GM23338 (cell line): ENCODE results near the gene POLK. TPM values are rescaled to one million over a fixed set of nuclear protein-coding genes. Genes with fewer than 3 reads are reported as not detected.

Experiments used
- ATAC-seq: fragments of 200-7000 bp; cut with Tn5 transposase; 3 replicates; pipeline ENCODE4 v1.9.1; 2020
- DNase-seq: peaks from one replicate; pipeline ENCODE4 v3.0.0-alpha.2; 2015; ENCODE audit warnings: low spot score
- H2AFZ ChIP-seq: fragments of 200-600 bp; sonication (generic); 2 replicates; pipeline ENCODE4 v1.8.0; 2016; ENCODE audit warnings: antibody characterized with exemption, mild to moderate bottlenecking, moderate library complexity
- H3F3A ChIP-seq: fragments of 200-600 bp; sonication (generic); replicated peaks from 2 replicates; pipeline ENCODE4 v1.8.0; 2017; ENCODE audit warnings: antibody characterized with exemption, mixed run types, low read depth
- H3K27ac ChIP-seq: fragments of 200-600 bp; sonication (generic); 2 replicates; pipeline ENCODE4 v1.6.1; 2016; ENCODE audit warnings: low read depth
- H3K27me3 ChIP-seq: fragments of 200-600 bp; sonication (generic); 2 replicates; pipeline ENCODE4 v1.8.0; 2016; ENCODE audit warnings: mild to moderate bottlenecking, mixed run types, moderate library complexity; ENCODE audit not compliant: insufficient read depth
- H3K36me3 ChIP-seq: fragments of 200-600 bp; sonication (generic); 2 replicates; pipeline ENCODE4 v1.8.0; 2016; ENCODE audit warnings: mild to moderate bottlenecking; ENCODE audit not compliant: insufficient read depth
- H3K4me1 ChIP-seq: fragments of 200-600 bp; sonication (generic); 2 replicates; pipeline ENCODE4 v1.8.0; 2016; ENCODE audit warnings: mild to moderate bottlenecking, moderate library complexity; ENCODE audit not compliant: insufficient read depth
- H3K4me2 ChIP-seq: fragments of 200-600 bp; sonication (generic); 2 replicates; pipeline ENCODE4 v1.7.1; 2017; ENCODE audit warnings: mixed run types
- H3K4me3 ChIP-seq: fragments of 200-600 bp; sonication (generic); 2 replicates; pipeline ENCODE4 v1.6.1; 2016; ENCODE audit warnings: mixed run types
- H3K79me2 ChIP-seq: fragments of 200-600 bp; sonication (generic); replicated peaks from 2 replicates; pipeline ENCODE4 v1.8.0; 2017; ENCODE audit warnings: mild to moderate bottlenecking; ENCODE audit not compliant: insufficient read depth
- H3K9me2 ChIP-seq: fragments of 200-600 bp; sonication (generic); 2 replicates; pipeline ENCODE4 v1.8.0; 2017; ENCODE audit not compliant: insufficient read depth
- H4K20me1 ChIP-seq: fragments of 200-600 bp; sonication (generic); replicated peaks from 2 replicates; pipeline ENCODE4 v1.8.0; 2017; ENCODE audit warnings: mild to moderate bottlenecking; ENCODE audit not compliant: insufficient read depth
- H3K27ac Mint-ChIP-seq: 2 replicates; pipeline ENCODE4 v1.8.0; 2020; ENCODE audit warnings: inconsistent platforms, mild to moderate bottlenecking, moderate library complexity, mixed read lengths
- H3K27me3 Mint-ChIP-seq: 3 replicates; pipeline ENCODE4 v1.8.0; 2022; ENCODE audit warnings: low read depth, mild to moderate bottlenecking, moderate library complexity, mixed read lengths, inconsistent platforms; ENCODE audit not compliant: insufficient read depth, poor library complexity
- H3K36me3 Mint-ChIP-seq: 3 replicates; pipeline ENCODE4 v1.8.0; 2021; ENCODE audit warnings: low read depth, mild to moderate bottlenecking, inconsistent platforms, moderate library complexity, mixed read lengths
- H3K4me1 Mint-ChIP-seq: 3 replicates; pipeline ENCODE4 v1.8.0; 2020; ENCODE audit warnings: mild to moderate bottlenecking, inconsistent platforms, mixed read lengths
- H3K4me3 Mint-ChIP-seq: 3 replicates; pipeline ENCODE4 v1.8.0; 2021; ENCODE audit warnings: moderate library complexity, mild to moderate bottlenecking, inconsistent platforms, mixed read lengths
- H3K9me3 Mint-ChIP-seq: 3 replicates; pipeline ENCODE4 v1.8.0; 2020; ENCODE audit warnings: moderate library complexity, mild to moderate bottlenecking, inconsistent platforms, mixed read lengths
- CREB1 ChIP-seq: fragments of 250-450 bp; sonication (Bioruptor Pico); IDR thresholded peaks from 2 replicates; pipeline ENCODE4 v1.5.0; 2020; ENCODE audit warnings: low read depth, mild to moderate bottlenecking, moderate library complexity
- CTCF ChIP-seq, 2 experiments: fragments of 200-600 bp in 1 of 2; sonication (generic) in 1 of 2; conservative IDR thresholded peaks; 2 replicates each; pipeline versions ENCODE4 v1.5.1 to v1.6.1; 2016 to 2017; ENCODE audit warnings: antibody characterized with exemption in 2 of 2, low read depth in 2 of 2, mild to moderate bottlenecking in 2 of 2, moderate library complexity in 1 of 2
- EZH2 ChIP-seq: fragments of 200-600 bp; sonication (generic); IDR thresholded peaks from one replicate; pipeline ENCODE4 v1.8.0; 2017; ENCODE audit warnings: antibody characterized with exemption, mild to moderate bottlenecking, low read depth; ENCODE audit not compliant: unreplicated experiment
- EZH2phosphoT487 ChIP-seq: fragments of 200-600 bp; sonication (generic); IDR thresholded peaks from one replicate; pipeline ENCODE4 v1.8.1; 2018; ENCODE audit warnings: antibody characterized with exemption; ENCODE audit not compliant: unreplicated experiment
- JUNB ChIP-seq: IDR thresholded peaks from one replicate; pipeline ENCODE4 v1.6.1; 2016; ENCODE audit warnings: antibody characterized with exemption; ENCODE audit not compliant: unreplicated experiment
- NANOG ChIP-seq: IDR thresholded peaks from 2 replicates; pipeline ENCODE4 v1.6.1; 2016; ENCODE audit warnings: antibody characterized with exemption, borderline replicate concordance
- POLR2AphosphoS5 ChIP-seq: IDR thresholded peaks from 2 replicates; pipeline ENCODE4 v1.6.1; 2016; ENCODE audit warnings: antibody characterized with exemption, low read depth
- REST ChIP-seq: IDR thresholded peaks from one replicate; pipeline ENCODE4 v1.6.1; 2018; ENCODE audit warnings: antibody characterized with exemption; ENCODE audit not compliant: unreplicated experiment
- STAT1 ChIP-seq: IDR thresholded peaks from one replicate; pipeline ENCODE4 v1.6.1; 2016; ENCODE audit warnings: antibody characterized with exemption; ENCODE audit not compliant: unreplicated experiment
- ZNF114 ChIP-seq: fragments of 250-450 bp; sonication (Bioruptor Pico); IDR thresholded peaks from 2 replicates; pipeline ENCODE4 v1.5.0; 2020; ENCODE audit warnings: mild to moderate bottlenecking, moderate library complexity
- ZNF331 ChIP-seq: fragments of 250-450 bp; sonication (Bioruptor Pico); IDR thresholded peaks from 2 replicates; pipeline ENCODE4 v1.5.0; 2020; ENCODE audit warnings: low read depth, mild to moderate bottlenecking, moderate library complexity
- polyA plus RNA-seq: library from polyadenylated mRNA; unstranded; fragments of >200 nt; fragmentation: Nextera tagmentation; extraction: Ambion mirVana; gene quantifications from 2 replicates; pipeline ENCODE4 v1.2.1, GENCODE V29; 2016
- total RNA-seq: library from RNA; depleted of rRNA; stranded (reverse); fragments of >200 nt; shearing (Covaris generic); gene quantifications from 2 replicates; pipeline ENCODE4 v1.2.3, GENCODE V29; 2014
- TF ChIP-seq, protein P1 (sequence below): IDR thresholded peaks from 2 replicates; pipeline ENCODE4 v1.6.1; 2016; ENCODE audit warnings: antibody characterized with exemption

The POLK gene
- total and polyA plus RNA-seq, 2 experiments from 2014 or later = 6.3 to 14.5 TPM

DNA sequence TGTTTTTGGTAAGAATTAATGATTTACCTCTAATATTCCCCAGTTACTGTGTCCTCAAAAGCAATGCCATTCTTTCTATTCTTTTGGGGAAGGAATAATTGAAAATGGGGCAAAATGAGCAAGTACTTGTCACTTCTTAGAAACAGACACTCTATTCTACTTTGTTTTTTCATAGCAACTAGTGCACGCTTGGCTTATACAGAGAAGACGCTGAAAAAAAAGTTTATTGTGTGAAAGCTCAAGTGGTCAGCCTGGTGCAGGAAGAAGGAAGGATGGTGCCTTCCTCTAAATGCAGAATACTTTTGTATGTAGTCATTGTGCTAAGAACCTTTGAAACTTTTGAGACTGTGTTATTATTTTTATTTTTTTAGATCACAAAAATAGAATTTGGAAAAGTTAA is 129.1 kb downstream of the POLK start (continued):
- TF ChIP-seq NANOG = no peak
- TF ChIP-seq, protein P1, sequence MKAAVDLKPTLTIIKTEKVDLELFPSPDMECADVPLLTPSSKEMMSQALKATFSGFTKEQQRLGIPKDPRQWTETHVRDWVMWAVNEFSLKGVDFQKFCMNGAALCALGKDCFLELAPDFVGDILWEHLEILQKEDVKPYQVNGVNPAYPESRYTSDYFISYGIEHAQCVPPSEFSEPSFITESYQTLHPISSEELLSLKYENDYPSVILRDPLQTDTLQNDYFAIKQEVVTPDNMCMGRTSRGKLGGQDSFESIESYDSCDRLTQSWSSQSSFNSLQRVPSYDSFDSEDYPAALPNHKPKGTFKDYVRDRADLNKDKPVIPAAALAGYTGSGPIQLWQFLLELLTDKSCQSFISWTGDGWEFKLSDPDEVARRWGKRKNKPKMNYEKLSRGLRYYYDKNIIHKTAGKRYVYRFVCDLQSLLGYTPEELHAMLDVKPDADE = no peak
- no peak for TF ChIP-seq POLR2AphosphoS5

DNA sequence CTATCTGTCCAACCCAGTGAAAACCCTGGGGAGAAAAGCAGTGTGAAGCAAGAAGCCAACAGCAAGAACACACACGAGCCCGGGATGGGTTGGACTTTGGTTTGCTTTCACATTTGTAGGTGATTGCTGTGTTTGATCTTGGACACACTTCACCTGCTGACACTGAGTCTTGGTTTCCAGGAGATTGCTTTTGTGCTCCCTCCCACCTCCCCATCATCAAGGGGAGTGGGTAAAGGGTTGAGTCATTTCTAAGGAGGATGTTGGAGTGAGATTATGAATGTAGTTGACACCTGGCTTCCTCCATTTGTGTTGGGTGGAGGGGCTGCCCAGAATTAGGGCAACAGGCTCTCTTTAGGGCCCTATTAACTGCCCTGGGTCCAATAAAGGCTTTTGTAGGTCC is 137.0 kb downstream of the POLK start:
- no peaks in the 10 kb centered on the region for H3K79me2 ChIP-seq
- no peak overlapping the region for H3K4me3 Mint-ChIP-seq
- H3K27ac ChIP-seq = no peak overlapping the region
- no peak overlapping the region for H3K4me3 ChIP-seq
- no peak overlapping the region for H2AFZ ChIP-seq
- H3K27me3 Mint-ChIP-seq = peaks cover 7% of the 10 kb centered on the region
- no peaks in the 10 kb centered on the region for H3K36me3 ChIP-seq
- no peaks in the 10 kb centered on the region for H4K20me1 ChIP-seq
- no peaks in the 10 kb centered on the region for H3K4me1 Mint-ChIP-seq
- 0 out of 2 replicates have a peak, but pooled peaks cover 3% of the 10 kb centered on the region for H3K4me1 ChIP-seq
- DNase-seq (no peak), ATAC-seq (no peak)
- no peak overlapping the region for H3K4me2 ChIP-seq
- H3K27me3 ChIP-seq = no peaks in the 10 kb centered on the region
- H3F3A ChIP-seq = no peaks in the 10 kb centered on the region
- H3K9me2 ChIP-seq = no peaks in the 10 kb centered on the region
- H3K36me3 Mint-ChIP-seq = peaks cover 3% of the 10 kb centered on the region; the same call in 1 of the 3 replicates
- no peak overlapping the region for H3K27ac Mint-ChIP-seq
- peaks cover 7% of the 10 kb centered on the region; the same call in 2 of the 3 replicates for H3K9me3 Mint-ChIP-seq
- no peak for TF ChIP-seq EZH2
- no peak for TF ChIP-seq REST
- no peak for TF ChIP-seq POLR2AphosphoS5
- TF ChIP-seq, protein P1 = no peak
- TF ChIP-seq ZNF331 = no peak
- TF ChIP-seq ZNF114 (CRISPR knock-in tag) = no peak
- no peak for TF ChIP-seq JUNB
- TF ChIP-seq NANOG = no peak
- TF ChIP-seq EZH2phosphoT487 = no peak
- TF ChIP-seq STAT1 = no peak
- TF ChIP-seq CREB1 (CRISPR knock-in tag) = no peak
- no peak for TF ChIP-seq CTCF (conservative IDR thresholded peaks at IDR 0.05; ENCODE audit: low read depth in 2 of 2)
